ENCODE measurements around the gene SKP1. TPM values are rescaled to one million over a fixed set of nuclear protein-coding genes. Genes with fewer than 3 reads are reported as not detected.
A peak's percentile ranks its signal among the peaks of the same experiment; 100 is the strongest.

Gene SKP1
- total RNA-seq, 4 donors from 2014 or later, result 32.6 to 224 (median 170) TPM

GRCh38 chr5:134139891-134140469 lies 36.8 kb downstream of the SKP1 start:
- in situ Hi-C loops (cut with MboI; ENCODE audit: low pct_ligation_motif_present in 1 of 4, low pct_unique_long_range_greater_than_20kb in 1 of 4, low sequenced_read_pairs in 3 of 4) (loop anchor here (5.0 to 10.0 kb wide), 4 partner anchors 45 to 105 kb away; no protein-coding TSS in a partner anchor), intact Hi-C loops (cut with DNase I; ENCODE audit: low total_unique reads) (no loop called here)
- peaks cover 0 to 6% (median 3%) of the 10 kb centered on the region in 4 donors for H3K4me1 ChIP-seq
- H3K4me3 ChIP-seq, result no peak overlapping the region
- no peak for DNase-seq
- TF ChIP-seq EP300 (IDR thresholded peaks at IDR 0.05; ENCODE audit: low read depth), result no peak
- no peak for TF ChIP-seq POLR2AphosphoS5 (IDR thresholded peaks at IDR 0.05)
- TF ChIP-seq POLR2A (IDR thresholded peaks at IDR 0.05), result no peak
- TF ChIP-seq CTCF (IDR thresholded peaks at IDR 0.05), result no peak
- no peaks in the 10 kb centered on the region for H3K27me3 ChIP-seq
- 86% methylated on average over 8 of the region's 8 CpGs; no CpG with 5 or more reads in 1 of the 2 donors for WGBS, 2 donors (ENCODE audit: low coverage in 1 of 2)
- peaks cover 0 to 4% (median 1%) of the 10 kb centered on the region in 4 donors for H3K36me3 ChIP-seq
- H3K9me3 ChIP-seq, result no peaks in the 10 kb centered on the region
- H3K27ac ChIP-seq, result no peak overlapping the region

GRCh38 chr5:134139377-134139851 lies 37.3 kb downstream of the SKP1 start:
- TF ChIP-seq EP300 (IDR thresholded peaks at IDR 0.05; ENCODE audit: low read depth) (no peak), CTCF (IDR thresholded peaks at IDR 0.05) (no peak), POLR2A (IDR thresholded peaks at IDR 0.05) (no peak), POLR2AphosphoS5 (IDR thresholded peaks at IDR 0.05) (no peak)
- 77% methylated on average over 4 of the region's 4 CpGs; no CpG with 5 or more reads in 1 of the 2 donors for WGBS, 2 donors (ENCODE audit: low coverage in 1 of 2)
- in situ Hi-C loops (cut with MboI; ENCODE audit: low pct_ligation_motif_present in 1 of 4, low pct_unique_long_range_greater_than_20kb in 1 of 4, low sequenced_read_pairs in 3 of 4), result no loop called here

GRCh38 chr5:134138416-134139376 lies 38.1 kb downstream of the SKP1 start:
- no peak for DNase-seq
- 82% methylated on average over 3 of the region's 3 CpGs; no CpG with 5 or more reads in 1 of the 2 donors for WGBS, 2 donors (ENCODE audit: low coverage in 1 of 2)
- H3K9me3 ChIP-seq, result no peaks in the 10 kb centered on the region
- H3K36me3 ChIP-seq, result peaks cover 0 to 13% (median 2%) of the 10 kb centered on the region in 4 donors
- TF ChIP-seq POLR2A (IDR thresholded peaks at IDR 0.05), result no peak
- no peak for TF ChIP-seq EP300 (IDR thresholded peaks at IDR 0.05; ENCODE audit: low read depth)
- no peak for TF ChIP-seq POLR2AphosphoS5 (IDR thresholded peaks at IDR 0.05)
- TF ChIP-seq CTCF (IDR thresholded peaks at IDR 0.05), result no peak
- no peak overlapping the region for H3K4me3 ChIP-seq
- in situ Hi-C loops (cut with MboI; ENCODE audit: low pct_ligation_motif_present in 1 of 4, low pct_unique_long_range_greater_than_20kb in 1 of 4, low sequenced_read_pairs in 3 of 4), result no loop called here
- intact Hi-C loops (cut with DNase I; ENCODE audit: low total_unique reads), result no loop called here
- no peak overlapping the region for H3K27ac ChIP-seq
- H3K27me3 ChIP-seq, result no peaks in the 10 kb centered on the region
- H3K4me1 ChIP-seq, result peaks cover 0 to 6% (median 3%) of the 10 kb centered on the region in 4 donors

More at GRCh38 chr5:134139377-134139851, 37.3 kb downstream of the SKP1 start:
- Histone ChIP-seq H3K4me3 (no peak overlapping the region), H3K27me3 (no peaks in the 10 kb centered on the region), H3K9me3 (no peaks in the 10 kb centered on the region), H3K36me3 (peaks cover 0 to 8% (median 2%) of the 10 kb centered on the region in 4 donors), H3K27ac (no peak overlapping the region), H3K4me1 (peaks cover 0 to 6% (median 3%) of the 10 kb centered on the region in 4 donors)
- DNase-seq, result no peak
- intact Hi-C loops (cut with DNase I; ENCODE audit: low total_unique reads), result no loop called here

- Histone ChIP-seq H3K4me3 (no peak overlapping the region), H3K27me3 (no peaks in the 10 kb centered on the region), H3K4me1 (peaks cover 0 to 6% (median 3%) of the 10 kb centered on the region in 4 donors), H3K27ac (no peak overlapping the region), H3K9me3 (no peaks in the 10 kb centered on the region), H3K36me3 (peaks cover 0 to 13% (median 2%) of the 10 kb centered on the region in 4 donors)
- TF ChIP-seq POLR2A (IDR thresholded peaks at IDR 0.05), result no peak
- no peak for TF ChIP-seq POLR2AphosphoS5 (IDR thresholded peaks at IDR 0.05)
- no peak for TF ChIP-seq CTCF (IDR thresholded peaks at IDR 0.05)
- TF ChIP-seq EP300 (IDR thresholded peaks at IDR 0.05; ENCODE audit: low read depth), result no peak
- intact Hi-C loops (cut with DNase I; ENCODE audit: low total_unique reads) (no loop called here), in situ Hi-C loops (cut with MboI; ENCODE audit: low pct_ligation_motif_present in 1 of 4, low pct_unique_long_range_greater_than_20kb in 1 of 4, low sequenced_read_pairs in 3 of 4) (no loop called here)
- DNase-seq, result peak; percentile 3
- 79 to 95% methylated on average over 3 to 6 of the region's 7 CpGs for WGBS, 2 donors (ENCODE audit: low coverage in 1 of 2)
Observed at GRCh38 chr5:134136771-134137170, 40.0 kb downstream of the SKP1 start.

Data from transverse colon (tissue), 4 donors.